Measurements from ENCODE around the gene TMPRSS11D.

The TMPRSS11D gene

GRCh38 chr4:67928546-67928945 lies 44.7 kb upstream of the TMPRSS11D start:
- no peaks in the 10 kb centered on the region for H3K9me2 ChIP-seq (replicated peaks; ENCODE audit: control insufficient read depth, low read length)
- no peaks in the 10 kb centered on the region for H4K20me1 ChIP-seq (ENCODE audit: control insufficient read depth, insufficient read depth, low read depth, low read length)
- no peak overlapping the region for H3K27ac ChIP-seq (ENCODE audit: low read depth, low read length)
- H3K79me2 ChIP-seq (ENCODE audit: control insufficient read depth, low read length), result no peaks in the 10 kb centered on the region
- no peak for TF ChIP-seq EZH2phosphoT487 (IDR thresholded peaks at IDR 0.05; ENCODE audit: borderline replicate concordance, low read length)
- TF ChIP-seq, protein P1, sequence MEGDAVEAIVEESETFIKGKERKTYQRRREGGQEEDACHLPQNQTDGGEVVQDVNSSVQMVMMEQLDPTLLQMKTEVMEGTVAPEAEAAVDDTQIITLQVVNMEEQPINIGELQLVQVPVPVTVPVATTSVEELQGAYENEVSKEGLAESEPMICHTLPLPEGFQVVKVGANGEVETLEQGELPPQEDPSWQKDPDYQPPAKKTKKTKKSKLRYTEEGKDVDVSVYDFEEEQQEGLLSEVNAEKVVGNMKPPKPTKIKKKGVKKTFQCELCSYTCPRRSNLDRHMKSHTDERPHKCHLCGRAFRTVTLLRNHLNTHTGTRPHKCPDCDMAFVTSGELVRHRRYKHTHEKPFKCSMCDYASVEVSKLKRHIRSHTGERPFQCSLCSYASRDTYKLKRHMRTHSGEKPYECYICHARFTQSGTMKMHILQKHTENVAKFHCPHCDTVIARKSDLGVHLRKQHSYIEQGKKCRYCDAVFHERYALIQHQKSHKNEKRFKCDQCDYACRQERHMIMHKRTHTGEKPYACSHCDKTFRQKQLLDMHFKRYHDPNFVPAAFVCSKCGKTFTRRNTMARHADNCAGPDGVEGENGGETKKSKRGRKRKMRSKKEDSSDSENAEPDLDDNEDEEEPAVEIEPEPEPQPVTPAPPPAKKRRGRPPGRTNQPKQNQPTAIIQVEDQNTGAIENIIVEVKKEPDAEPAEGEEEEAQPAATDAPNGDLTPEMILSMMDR (IDR thresholded peaks at IDR 0.05; ENCODE audit: low read depth, low read length, poor library complexity, severe bottlenecking), result no peak
- no peaks in the 10 kb centered on the region for H3K4me1 ChIP-seq (ENCODE audit: control insufficient read depth, low read length)
- H3F3A ChIP-seq (ENCODE audit: control insufficient read depth, insufficient read depth), result no peaks in the 10 kb centered on the region
- H3K4me3 ChIP-seq (ENCODE audit: low read length), result no peak overlapping the region
- H3K4me2 ChIP-seq (ENCODE audit: low read length), result no peak overlapping the region
- peaks cover 14% of the 10 kb centered on the region for H3K27me3 ChIP-seq (ENCODE audit: control insufficient read depth, low read length)
- H3K36me3 ChIP-seq (ENCODE audit: control insufficient read depth, low read length), result no peaks in the 10 kb centered on the region
- H3K9me3 ChIP-seq (ENCODE audit: control insufficient read depth, insufficient read depth, low read length), result no peaks in the 10 kb centered on the region

- Histone ChIP-seq H4K20me1 (ENCODE audit: control insufficient read depth, insufficient read depth, low read depth, low read length) (no peaks in the 10 kb centered on the region), H3K4me1 (ENCODE audit: control insufficient read depth, low read length) (no peaks in the 10 kb centered on the region), H3F3A (ENCODE audit: control insufficient read depth, insufficient read depth) (no peaks in the 10 kb centered on the region), H3K27me3 (ENCODE audit: control insufficient read depth, low read length) (peaks cover 9% of the 10 kb centered on the region), H3K9me3 (ENCODE audit: control insufficient read depth, insufficient read depth, low read length) (no peaks in the 10 kb centered on the region), H3K9me2 (replicated peaks; ENCODE audit: control insufficient read depth, low read length) (no peaks in the 10 kb centered on the region), H3K79me2 (ENCODE audit: control insufficient read depth, low read length) (no peaks in the 10 kb centered on the region), H3K4me3 (ENCODE audit: low read length) (no peak overlapping the region), H3K27ac (ENCODE audit: low read depth, low read length) (no peak overlapping the region), H3K4me2 (ENCODE audit: low read length) (no peak overlapping the region), H3K36me3 (ENCODE audit: control insufficient read depth, low read length) (no peaks in the 10 kb centered on the region)
- TF ChIP-seq, protein P1 (IDR thresholded peaks at IDR 0.05; ENCODE audit: low read depth, low read length, poor library complexity, severe bottlenecking), result no peak
- TF ChIP-seq EZH2phosphoT487 (IDR thresholded peaks at IDR 0.05; ENCODE audit: borderline replicate concordance, low read length), result no peak
Measured at GRCh38 chr4:67927251-67927650, 43.4 kb upstream of the TMPRSS11D start.

GRCh38 chr4:67926485-67926884 lies 42.7 kb upstream of the TMPRSS11D start:
- H3K27me3 ChIP-seq (ENCODE audit: control insufficient read depth, low read length), result peaks cover 7% of the 10 kb centered on the region
- H3K36me3 ChIP-seq (ENCODE audit: control insufficient read depth, low read length), result no peaks in the 10 kb centered on the region
- no peak for TF ChIP-seq EZH2phosphoT487 (IDR thresholded peaks at IDR 0.05; ENCODE audit: borderline replicate concordance, low read length)
- TF ChIP-seq, protein P1 (IDR thresholded peaks at IDR 0.05; ENCODE audit: low read depth, low read length, poor library complexity, severe bottlenecking), result no peak

More at GRCh38 chr4:67926485-67926884, 42.7 kb upstream of the TMPRSS11D start:
- Histone ChIP-seq H3K4me1 (ENCODE audit: control insufficient read depth, low read length) (no peaks in the 10 kb centered on the region), H4K20me1 (ENCODE audit: control insufficient read depth, insufficient read depth, low read depth, low read length) (no peaks in the 10 kb centered on the region), H3K4me2 (ENCODE audit: low read length) (no peak overlapping the region), H3F3A (ENCODE audit: control insufficient read depth, insufficient read depth) (no peaks in the 10 kb centered on the region), H3K4me3 (ENCODE audit: low read length) (no peak overlapping the region), H3K9me3 (ENCODE audit: control insufficient read depth, insufficient read depth, low read length) (no peaks in the 10 kb centered on the region), H3K79me2 (ENCODE audit: control insufficient read depth, low read length) (no peaks in the 10 kb centered on the region), H3K27ac (ENCODE audit: low read depth, low read length) (no peak overlapping the region), H3K9me2 (replicated peaks; ENCODE audit: control insufficient read depth, low read length) (no peaks in the 10 kb centered on the region)
